Peyer's patch (tissue), 4 donors: ENCODE measurements around the gene AHCTF1. TPM values are rescaled to one million over a fixed set of nuclear protein-coding genes. Genes with fewer than 3 reads are reported as not detected.
"Not testable (repeated sequence)": the region's sequence is repeated elsewhere in the genome, so short reads cannot be mapped to it uniquely, and the experiment has no call there.

Experiments
- DNase-seq, 3 donors: peaks; one replicate each; pipeline ENCODE4 v3.0.0-alpha.2; 2017 to 2019
- H3K27ac ChIP-seq, 4 donors: fragments of 200-600 bp; sonication (generic); one replicate each; pipeline ENCODE4 v1.5.1; 2016 to 2019
- H3K27me3 ChIP-seq, 2 donors: fragments of 200-600 bp; sonication (generic); one replicate each; pipeline ENCODE4 v1.5.1; 2019
- H3K36me3 ChIP-seq, 3 donors: fragments of 200-600 bp; sonication (generic); one replicate each; pipeline ENCODE4 v1.5.1; 2016 to 2019
- H3K4me1 ChIP-seq, 4 donors: fragments of 200-600 bp; sonication (generic); one replicate each; pipeline ENCODE4 v1.5.1; 2016 to 2019
- H3K4me3 ChIP-seq, 4 donors: fragments of 200-600 bp; sonication (generic); 1 replicate in 3 of 4; 2 replicates in 1 of 4; pipeline ENCODE4 v1.5.1; 2016 to 2019; ENCODE audit warnings: mild to moderate bottlenecking in 1 of 4
- H3K9me3 ChIP-seq, 4 donors: fragments of 200-600 bp; sonication (generic); one replicate each; pipeline ENCODE4 v1.5.1; 2016 to 2019; ENCODE audit warnings: mild to moderate bottlenecking in 1 of 4
- POLR2A ChIP-seq, 2 donors: fragments of 450-650 bp; IDR thresholded peaks; one replicate each; pipeline ENCODE4 v1.5.1; 2017; ENCODE audit warnings: antibody characterized with exemption in 2 of 2, mild to moderate bottlenecking in 2 of 2, moderate library complexity in 2 of 2
- total RNA-seq, 4 donors: library from RNA; depleted of rRNA; stranded (reverse); fragments of >200 nt; gene quantifications; one replicate each; pipeline ENCODE4 v1.1.0, GENCODE V29; 2016
- TF ChIP-seq, protein P1 (sequence below), 6 experiments: fragments of 450-650 bp in 4 of 6; fragments of 200-600 bp in 2 of 6; sonication (generic) in 1 of 6; IDR thresholded peaks; one replicate each; pipeline ENCODE4 v1.5.1; 2017 to 2019; ENCODE audit warnings: antibody characterized with exemption in 6 of 6, mild to moderate bottlenecking in 3 of 6, moderate library complexity in 1 of 6

Gene AHCTF1
- total RNA-seq, 4 donors from 2014 or later: 20.3 to 51.2 (median 29.9) TPM

GRCh38 chr1:246843876-246844275 is 87.9 kb downstream of the AHCTF1 start:
- no peak for DNase-seq
- Histone ChIP-seq H3K9me3 (no peaks in the 10 kb centered on the region), H3K36me3 (peaks cover 0 to 71% (median 0%) of the 10 kb centered on the region in 3 donors), H3K4me3 (no peak overlapping the region), H3K27ac (no peak overlapping the region), H3K4me1 (no peaks in the 10 kb centered on the region), H3K27me3 (no peaks in the 10 kb centered on the region)
- no peak for TF ChIP-seq POLR2A (IDR thresholded peaks at IDR 0.05)
- TF ChIP-seq, protein P1, sequence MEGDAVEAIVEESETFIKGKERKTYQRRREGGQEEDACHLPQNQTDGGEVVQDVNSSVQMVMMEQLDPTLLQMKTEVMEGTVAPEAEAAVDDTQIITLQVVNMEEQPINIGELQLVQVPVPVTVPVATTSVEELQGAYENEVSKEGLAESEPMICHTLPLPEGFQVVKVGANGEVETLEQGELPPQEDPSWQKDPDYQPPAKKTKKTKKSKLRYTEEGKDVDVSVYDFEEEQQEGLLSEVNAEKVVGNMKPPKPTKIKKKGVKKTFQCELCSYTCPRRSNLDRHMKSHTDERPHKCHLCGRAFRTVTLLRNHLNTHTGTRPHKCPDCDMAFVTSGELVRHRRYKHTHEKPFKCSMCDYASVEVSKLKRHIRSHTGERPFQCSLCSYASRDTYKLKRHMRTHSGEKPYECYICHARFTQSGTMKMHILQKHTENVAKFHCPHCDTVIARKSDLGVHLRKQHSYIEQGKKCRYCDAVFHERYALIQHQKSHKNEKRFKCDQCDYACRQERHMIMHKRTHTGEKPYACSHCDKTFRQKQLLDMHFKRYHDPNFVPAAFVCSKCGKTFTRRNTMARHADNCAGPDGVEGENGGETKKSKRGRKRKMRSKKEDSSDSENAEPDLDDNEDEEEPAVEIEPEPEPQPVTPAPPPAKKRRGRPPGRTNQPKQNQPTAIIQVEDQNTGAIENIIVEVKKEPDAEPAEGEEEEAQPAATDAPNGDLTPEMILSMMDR (IDR thresholded peaks at IDR 0.05): no peak

GRCh38 chr1:246840761-246841160 is 91.0 kb downstream of the AHCTF1 start:
- not testable (repeated sequence) for H3K4me3 ChIP-seq

DNA sequence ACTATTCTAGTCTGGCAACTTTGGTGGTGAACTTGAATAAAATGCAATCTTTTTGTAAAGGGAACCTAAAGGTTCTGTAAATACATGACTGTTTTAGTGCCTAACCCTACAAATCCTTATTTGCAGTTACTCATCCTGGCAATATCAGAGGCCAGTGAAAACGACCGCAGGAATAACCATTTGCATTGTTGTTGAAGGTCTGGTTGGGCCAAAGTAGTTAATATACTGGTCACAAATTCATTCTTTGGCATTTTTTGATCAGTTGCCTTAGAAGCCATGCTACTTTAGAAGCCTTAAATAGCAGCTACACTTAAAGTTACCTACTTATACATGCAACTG is 93.7 kb downstream of the AHCTF1 start:
- no peak for DNase-seq
- TF ChIP-seq POLR2A (IDR thresholded peaks at IDR 0.05): no peak
- TF ChIP-seq, protein P1 (IDR thresholded peaks at IDR 0.05): no peak
- Histone ChIP-seq H3K4me3 (no peak overlapping the region), H3K27me3 (no peaks in the 10 kb centered on the region), H3K36me3 (peaks cover 0 to 29% (median 0%) of the 10 kb centered on the region in 3 donors), H3K4me1 (no peaks in the 10 kb centered on the region), H3K9me3 (no peaks in the 10 kb centered on the region), H3K27ac (no peak overlapping the region)

More at GRCh38 chr1:246840761-246841160, 91.0 kb downstream of the AHCTF1 start:
- not testable (repeated sequence) for H3K27ac ChIP-seq, H3K9me3 ChIP-seq, H3K4me1 ChIP-seq, DNase-seq, H3K27me3 ChIP-seq
- peaks cover 0 to 41% (median 0%) of the 10 kb centered on the region in 3 donors for H3K36me3 ChIP-seq

DNA sequence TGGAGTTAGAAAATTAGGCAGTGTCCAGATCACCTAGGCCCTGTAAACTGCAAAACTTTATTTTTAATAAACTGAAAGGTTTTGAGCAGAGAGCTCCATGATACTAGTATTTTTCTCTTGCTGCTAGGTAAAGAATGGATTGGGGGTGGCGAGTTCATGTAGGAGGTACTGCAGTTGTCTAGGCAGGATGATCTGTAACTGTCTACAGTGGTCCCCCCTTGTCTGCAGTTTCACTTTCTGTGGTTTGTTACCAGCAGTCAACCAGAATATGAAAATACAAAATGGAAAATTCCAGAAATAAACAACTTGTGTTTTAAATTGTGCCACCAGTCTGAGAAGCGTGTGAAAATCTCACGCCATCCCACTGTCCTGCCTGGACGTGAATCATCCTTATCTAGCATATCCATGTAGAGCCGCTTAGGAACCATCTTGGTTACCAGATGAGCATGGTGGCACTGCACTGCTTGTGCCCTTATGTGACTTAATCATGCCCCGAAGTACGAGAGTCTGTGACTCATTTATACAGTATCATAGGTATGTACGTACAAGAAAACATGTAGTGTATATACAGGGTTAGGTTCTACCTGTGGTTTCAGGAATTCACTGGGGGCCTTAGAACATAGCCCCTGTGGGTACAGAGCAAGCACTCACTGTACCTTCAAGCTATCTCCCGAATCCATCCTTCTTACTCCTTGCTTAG is 94.2 kb downstream of the AHCTF1 start:
- Histone ChIP-seq H3K27me3 (no peaks in the 10 kb centered on the region), H3K4me1 (no peaks in the 10 kb centered on the region), H3K27ac (no peak overlapping the region), H3K4me3 (no peak overlapping the region), H3K9me3 (no peaks in the 10 kb centered on the region), H3K36me3 (peaks cover 0 to 27% (median 0%) of the 10 kb centered on the region in 3 donors)
- no peak for DNase-seq
- TF ChIP-seq POLR2A (IDR thresholded peaks at IDR 0.05): no peak
- TF ChIP-seq, protein P1 (IDR thresholded peaks at IDR 0.05): no peak

- no peaks in the 10 kb centered on the region for H3K4me1 ChIP-seq
- TF ChIP-seq POLR2A (IDR thresholded peaks at IDR 0.05): no peak
- TF ChIP-seq, protein P1 (IDR thresholded peaks at IDR 0.05): no peak
- no peak overlapping the region for H3K4me3 ChIP-seq
- peaks cover 0 to 16% (median 0%) of the 10 kb centered on the region in 3 donors for H3K36me3 ChIP-seq
- no peak overlapping the region for H3K27ac ChIP-seq
- no peak for DNase-seq
- H3K9me3 ChIP-seq: no peaks in the 10 kb centered on the region
- no peaks in the 10 kb centered on the region for H3K27me3 ChIP-seq
These were observed 95.4 kb downstream of the AHCTF1 start for GRCh38 chr1:246836209-246836966.

GRCh38 chr1:246831543-246831942 is 100.2 kb downstream of the AHCTF1 start:
- peaks cover 0 to 7% (median 0%) of the 10 kb centered on the region in 4 donors for H3K9me3 ChIP-seq
- DNase-seq: no peak
- H3K27ac ChIP-seq: no peak overlapping the region
- H3K36me3 ChIP-seq: no peaks in the 10 kb centered on the region
- H3K4me1 ChIP-seq: no peaks in the 10 kb centered on the region
- H3K27me3 ChIP-seq: no peaks in the 10 kb centered on the region
- no peak for TF ChIP-seq POLR2A (IDR thresholded peaks at IDR 0.05)
- TF ChIP-seq, protein P1 (IDR thresholded peaks at IDR 0.05): no peak
- H3K4me3 ChIP-seq: no peak overlapping the region
